GM12878 (cell line): ENCODE results near the gene CD84. TPM values are rescaled to one million over a fixed set of nuclear protein-coding genes. Genes with fewer than 3 reads are reported as not detected.

ENCODE experiments used
- BHLHE40 ChIP-seq, 2 experiments: fragments of 450-650 bp in 1 of 2; IDR thresholded peaks; 2 replicates each; pipeline ENCODE4 v1.6.1; 2011 to 2017; ENCODE audit warnings: low read depth in 2 of 2, borderline replicate concordance in 1 of 2, improper control_type of control experiment in 1 of 2, low read length in 1 of 2, mild to moderate bottlenecking in 1 of 2
- EGR1 ChIP-seq, 2 experiments: IDR thresholded peaks; 1 replicate in 1 of 2; 2 replicates in 1 of 2; pipeline ENCODE4 v1.6.1; 2011 to 2012; ENCODE audit warnings: low read depth in 2 of 2, low read length in 2 of 2, borderline replicate concordance in 1 of 2, mild to moderate bottlenecking in 1 of 2, moderate library complexity in 1 of 2
- ESRRA ChIP-seq: IDR thresholded peaks from 2 replicates; pipeline ENCODE4 v1.6.1; 2012; ENCODE audit warnings: mild to moderate bottlenecking, low read length, improper control_type of control experiment
- IRF4 ChIP-seq: IDR thresholded peaks from 2 replicates; pipeline ENCODE4 v1.6.1; 2011; ENCODE audit warnings: low read depth, low read length
- MEF2A ChIP-seq: IDR thresholded peaks from 2 replicates; pipeline ENCODE4 v1.6.1; 2011; ENCODE audit warnings: low read depth, mild to moderate bottlenecking, low read length, moderate library complexity; ENCODE audit not compliant: insufficient read depth
- NFYA ChIP-seq: IDR thresholded peaks from 2 replicates; pipeline ENCODE4 v1.6.1; 2011; ENCODE audit warnings: low read depth, mild to moderate bottlenecking, low read length, improper control_type of control experiment, borderline replicate concordance
- PAX8 ChIP-seq: fragments of 450-650 bp; IDR thresholded peaks from 2 replicates; pipeline ENCODE4 v1.6.1; 2017; ENCODE audit warnings: mild to moderate bottlenecking, moderate library complexity
- POLR2AphosphoS2 ChIP-seq: IDR thresholded peaks from 2 replicates; pipeline ENCODE4 v1.6.1; 2011; ENCODE audit warnings: low read depth, mild to moderate bottlenecking, low read length, improper control_type of control experiment, moderate library complexity
- RELA ChIP-seq: fragments of 450-650 bp; IDR thresholded peaks from 2 replicates; pipeline ENCODE4 v1.8.0; 2014; ENCODE audit warnings: borderline replicate concordance; ENCODE audit not compliant: partially characterized antibody
- RFX5 ChIP-seq: IDR thresholded peaks from 2 replicates; pipeline ENCODE4 v1.6.1; 2011; ENCODE audit warnings: low read depth, low read length, improper control_type of control experiment
- SIN3A ChIP-seq: IDR thresholded peaks from 2 replicates; pipeline ENCODE4 v1.6.1; 2012; ENCODE audit warnings: low read depth, low read length, improper control_type of control experiment
- SMAD1 ChIP-seq: fragments of 450-650 bp; IDR thresholded peaks from 2 replicates; pipeline ENCODE4 v1.6.1; 2018; ENCODE audit warnings: mild to moderate bottlenecking, low read depth; ENCODE audit not compliant: partially characterized antibody
- TCF7 ChIP-seq: IDR thresholded peaks from 2 replicates; pipeline ENCODE4 v1.6.1; 2014; ENCODE audit warnings: antibody characterized with exemption, borderline replicate concordance
- WRNIP1 ChIP-seq: IDR thresholded peaks from 2 replicates; pipeline ENCODE4 v1.6.1; 2011; ENCODE audit warnings: low read depth, low read length, improper control_type of control experiment, borderline replicate concordance
- ZNF207 ChIP-seq: fragments of 450-650 bp; IDR thresholded peaks from 2 replicates; pipeline ENCODE4 v1.6.1; 2014; ENCODE audit warnings: antibody characterized with exemption, mild to moderate bottlenecking, borderline replicate concordance
- ZNF24 ChIP-seq: fragments of 450-650 bp; IDR thresholded peaks from 2 replicates; pipeline ENCODE4 v1.6.1; 2017; ENCODE audit warnings: antibody characterized with exemption, mild to moderate bottlenecking
- ZNF384 ChIP-seq: IDR thresholded peaks from 2 replicates; pipeline ENCODE4 v1.6.1; 2012; ENCODE audit warnings: low read depth, mild to moderate bottlenecking, low read length, improper control_type of control experiment, borderline replicate concordance
- polyA plus RNA-seq, 11 experiments: library from polyadenylated mRNA; depleted of rRNA in 4 of 11; unstranded in 6 of 11; stranded (reverse) in 5 of 11; fragments of >200 nt; fragmentation: Nextera tagmentation in 4 of 11; fragmentation: Illumina TruSeq in 1 of 11; extraction: Ambion mirVana in 4 of 11; extraction: Trizol in 1 of 11; gene quantifications; 1 replicate in 1 of 11; 2 replicates in 10 of 11; pipeline versions ENCODE4 v1.2.1 to v1.2.3, GENCODE V29; 2011 to 2016; ENCODE audit warnings: inconsistent platforms in 2 of 11, missing spikeins in 2 of 11, low read depth in 1 of 11
- total RNA-seq, 4 experiments: library from RNA; depleted of rRNA in 3 of 4; stranded (reverse); fragments of >200 nt in 3 of 4; fragmentation: Illumina TruSeq in 1 of 4; extraction: Trizol in 1 of 4; gene quantifications; 2 replicates each; pipeline versions ENCODE4 v1.2.1 to v1.2.3, GENCODE V29; 2013 to 2021
- TF ChIP-seq, protein P1 (sequence below): fragments of 450-650 bp; IDR thresholded peaks from 2 replicates; pipeline ENCODE4 v1.6.1; 2016; ENCODE audit warnings: mild to moderate bottlenecking
- TF ChIP-seq, protein P2 (sequence below): fragments of 450-650 bp; IDR thresholded peaks from 2 replicates; pipeline ENCODE4 v1.6.1; 2017; ENCODE audit warnings: antibody characterized with exemption, mild to moderate bottlenecking, moderate library complexity
- TF ChIP-seq, protein P3 (sequence below): IDR thresholded peaks from 2 replicates; pipeline ENCODE4 v1.6.1; 2011; ENCODE audit warnings: low read depth, mild to moderate bottlenecking, low read length, moderate library complexity, borderline replicate concordance; ENCODE audit errors: extremely low read depth
- TF ChIP-seq, protein P4 (sequence below): IDR thresholded peaks from 2 replicates; pipeline ENCODE4 v1.6.1; 2012; ENCODE audit warnings: low read length, inconsistent platforms

Gene CD84
- total and polyA plus RNA-seq, 10 of the 15 experiments (the other 5 are each of a cell fraction or from before 2014, with no cell fraction given), result 3.4 to 20.3 (median 11.7) TPM

DNA sequence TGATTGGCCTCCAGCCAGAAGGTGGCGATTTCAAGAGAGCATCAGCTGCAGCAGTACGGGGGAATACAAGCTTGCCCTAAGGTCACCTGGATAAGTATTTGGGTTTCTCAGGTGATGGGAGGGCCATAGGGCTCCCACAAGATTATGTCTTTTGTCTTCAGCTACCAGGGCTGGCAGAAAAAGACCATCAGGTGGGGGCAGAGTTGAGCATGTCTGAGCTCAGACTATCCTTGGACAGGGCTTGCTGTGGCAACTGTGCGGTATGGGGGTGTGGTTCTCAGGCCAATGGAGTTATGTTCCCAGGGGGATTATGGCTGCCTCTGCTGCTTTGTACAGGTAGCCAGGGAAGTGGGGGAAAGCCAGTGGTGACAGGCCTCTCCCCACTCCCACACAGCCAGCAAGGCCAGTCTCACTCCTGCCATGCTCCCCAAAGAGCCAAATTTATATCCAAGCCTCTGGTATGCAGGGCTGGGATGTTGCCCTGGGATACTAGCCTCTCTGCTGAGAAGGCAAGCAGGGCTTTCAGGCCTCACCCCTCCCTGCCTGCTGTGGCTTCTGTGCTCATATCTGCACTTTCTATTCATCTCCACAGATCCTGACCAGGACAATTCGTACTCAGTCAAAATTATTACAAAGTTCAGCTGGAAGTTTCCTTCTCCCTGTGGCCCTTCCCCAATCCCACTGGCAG, 26.6 kb upstream of the CD84 start (continued):
- TF ChIP-seq, protein P1, sequence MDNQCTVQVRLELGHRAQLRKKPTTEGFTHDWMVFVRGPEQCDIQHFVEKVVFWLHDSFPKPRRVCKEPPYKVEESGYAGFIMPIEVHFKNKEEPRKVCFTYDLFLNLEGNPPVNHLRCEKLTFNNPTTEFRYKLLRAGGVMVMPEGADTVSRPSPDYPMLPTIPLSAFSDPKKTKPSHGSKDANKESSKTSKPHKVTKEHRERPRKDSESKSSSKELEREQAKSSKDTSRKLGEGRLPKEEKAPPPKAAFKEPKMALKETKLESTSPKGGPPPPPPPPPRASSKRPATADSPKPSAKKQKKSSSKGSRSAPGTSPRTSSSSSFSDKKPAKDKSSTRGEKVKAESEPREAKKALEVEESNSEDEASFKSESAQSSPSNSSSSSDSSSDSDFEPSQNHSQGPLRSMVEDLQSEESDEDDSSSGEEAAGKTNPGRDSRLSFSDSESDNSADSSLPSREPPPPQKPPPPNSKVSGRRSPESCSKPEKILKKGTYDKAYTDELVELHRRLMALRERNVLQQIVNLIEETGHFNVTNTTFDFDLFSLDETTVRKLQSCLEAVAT, result no peak; the same call in 1 of the 2 replicates
- TF ChIP-seq ZNF207, result no peak
- no peak for TF ChIP-seq POLR2AphosphoS2
- TF ChIP-seq IRF4, result peak; percentile 69; the same call in 1 of the 2 replicates
- TF ChIP-seq NFYA, result no peak
- no peak for TF ChIP-seq RFX5
- no peak for TF ChIP-seq PAX8
- TF ChIP-seq, protein P2, sequence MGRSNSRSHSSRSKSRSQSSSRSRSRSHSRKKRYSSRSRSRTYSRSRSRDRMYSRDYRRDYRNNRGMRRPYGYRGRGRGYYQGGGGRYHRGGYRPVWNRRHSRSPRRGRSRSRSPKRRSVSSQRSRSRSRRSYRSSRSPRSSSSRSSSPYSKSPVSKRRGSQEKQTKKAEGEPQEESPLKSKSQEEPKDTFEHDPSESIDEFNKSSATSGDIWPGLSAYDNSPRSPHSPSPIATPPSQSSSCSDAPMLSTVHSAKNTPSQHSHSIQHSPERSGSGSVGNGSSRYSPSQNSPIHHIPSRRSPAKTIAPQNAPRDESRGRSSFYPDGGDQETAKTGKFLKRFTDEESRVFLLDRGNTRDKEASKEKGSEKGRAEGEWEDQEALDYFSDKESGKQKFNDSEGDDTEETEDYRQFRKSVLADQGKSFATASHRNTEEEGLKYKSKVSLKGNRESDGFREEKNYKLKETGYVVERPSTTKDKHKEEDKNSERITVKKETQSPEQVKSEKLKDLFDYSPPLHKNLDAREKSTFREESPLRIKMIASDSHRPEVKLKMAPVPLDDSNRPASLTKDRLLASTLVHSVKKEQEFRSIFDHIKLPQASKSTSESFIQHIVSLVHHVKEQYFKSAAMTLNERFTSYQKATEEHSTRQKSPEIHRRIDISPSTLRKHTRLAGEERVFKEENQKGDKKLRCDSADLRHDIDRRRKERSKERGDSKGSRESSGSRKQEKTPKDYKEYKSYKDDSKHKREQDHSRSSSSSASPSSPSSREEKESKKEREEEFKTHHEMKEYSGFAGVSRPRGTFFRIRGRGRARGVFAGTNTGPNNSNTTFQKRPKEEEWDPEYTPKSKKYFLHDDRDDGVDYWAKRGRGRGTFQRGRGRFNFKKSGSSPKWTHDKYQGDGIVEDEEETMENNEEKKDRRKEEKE, result no peak
- no peak for TF ChIP-seq MEF2A
- TF ChIP-seq ZNF384, result no peak
- no peak for TF ChIP-seq TCF7
- TF ChIP-seq SIN3A, result no peak
- TF ChIP-seq RELA, result peak; percentile 43
- TF ChIP-seq ESRRA, result no peak
- no peak for TF ChIP-seq SMAD1
- TF ChIP-seq ZNF24, result no peak
- TF ChIP-seq EGR1 (IDR thresholded peaks at IDR 0.05; ENCODE audit: borderline replicate concordance in 1 of 2, low read depth in 2 of 2, low read length in 2 of 2), result no peak
- TF ChIP-seq BHLHE40 (IDR thresholded peaks at IDR 0.05; ENCODE audit: borderline replicate concordance in 1 of 2, low read depth in 2 of 2, low read length in 1 of 2), result no peak
- TF ChIP-seq, protein P3, sequence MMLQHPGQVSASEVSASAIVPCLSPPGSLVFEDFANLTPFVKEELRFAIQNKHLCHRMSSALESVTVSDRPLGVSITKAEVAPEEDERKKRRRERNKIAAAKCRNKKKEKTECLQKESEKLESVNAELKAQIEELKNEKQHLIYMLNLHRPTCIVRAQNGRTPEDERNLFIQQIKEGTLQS, result no peak
- TF ChIP-seq, protein P4, sequence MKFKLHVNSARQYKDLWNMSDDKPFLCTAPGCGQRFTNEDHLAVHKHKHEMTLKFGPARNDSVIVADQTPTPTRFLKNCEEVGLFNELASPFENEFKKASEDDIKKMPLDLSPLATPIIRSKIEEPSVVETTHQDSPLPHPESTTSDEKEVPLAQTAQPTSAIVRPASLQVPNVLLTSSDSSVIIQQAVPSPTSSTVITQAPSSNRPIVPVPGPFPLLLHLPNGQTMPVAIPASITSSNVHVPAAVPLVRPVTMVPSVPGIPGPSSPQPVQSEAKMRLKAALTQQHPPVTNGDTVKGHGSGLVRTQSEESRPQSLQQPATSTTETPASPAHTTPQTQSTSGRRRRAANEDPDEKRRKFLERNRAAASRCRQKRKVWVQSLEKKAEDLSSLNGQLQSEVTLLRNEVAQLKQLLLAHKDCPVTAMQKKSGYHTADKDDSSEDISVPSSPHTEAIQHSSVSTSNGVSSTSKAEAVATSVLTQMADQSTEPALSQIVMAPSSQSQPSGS, result no peak
- TF ChIP-seq WRNIP1, result no peak
